Activated CD8-positive, alpha-beta memory T cell treated with anti-CD3 and anti-CD28 coated beads, Interleukin-2, amount 50 U/mL, for 24 hours (primary cell): ENCODE data around the gene UGT3A2.
"Not testable (repeated sequence)": the region's sequence is repeated elsewhere in the genome, so short reads cannot be mapped to it uniquely, and the experiment has no call there.

Source experiments
- DNase-seq: peaks from one replicate; pipeline ENCODE4 v3.0.0-alpha.2; 2020; ENCODE audit errors: extremely low read depth

Gene UGT3A2

GRCh38 chr5:36054647-36055046 is 12.0 kb downstream of the UGT3A2 start:
- DNase-seq: no peak

DNA sequence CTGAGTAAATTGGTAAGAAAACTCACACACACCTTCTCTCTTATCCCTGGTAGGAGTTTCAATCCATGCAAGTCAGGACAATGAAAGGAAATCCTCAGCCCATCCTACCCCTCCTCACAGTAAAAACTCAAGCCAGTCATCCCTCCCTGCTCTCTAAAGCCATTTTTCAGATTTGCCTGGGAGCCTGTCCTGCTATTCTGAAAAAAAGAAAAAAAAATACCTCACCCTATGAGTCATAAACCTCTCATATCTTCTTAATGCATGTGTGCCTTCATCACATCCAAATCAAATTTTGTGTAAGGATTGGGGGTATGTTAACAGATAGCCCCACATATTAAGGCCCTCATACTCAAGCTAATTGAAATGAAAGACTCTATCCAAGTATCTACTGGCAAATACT is 14.1 kb downstream of the UGT3A2 start:
- no peak for DNase-seq

DNA sequence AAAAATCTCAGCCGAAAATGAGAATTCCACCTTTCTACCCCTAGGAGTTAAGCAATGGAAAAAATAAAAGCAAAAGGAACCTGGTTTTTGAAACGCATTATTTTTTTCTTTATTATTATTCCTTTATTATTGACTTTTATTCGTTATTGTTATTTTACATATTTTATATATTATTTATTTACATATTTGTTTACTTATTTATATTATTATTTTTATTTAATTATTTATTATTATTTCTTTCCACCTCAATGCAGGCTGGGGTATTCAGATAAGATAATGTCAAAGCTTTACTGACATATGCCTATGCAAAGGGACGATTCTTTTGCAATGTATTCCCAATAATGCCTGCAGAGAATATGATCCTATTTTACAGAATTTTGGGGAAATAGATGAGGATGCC is 16.7 kb downstream of the UGT3A2 start:
- no peak for DNase-seq

DNA sequence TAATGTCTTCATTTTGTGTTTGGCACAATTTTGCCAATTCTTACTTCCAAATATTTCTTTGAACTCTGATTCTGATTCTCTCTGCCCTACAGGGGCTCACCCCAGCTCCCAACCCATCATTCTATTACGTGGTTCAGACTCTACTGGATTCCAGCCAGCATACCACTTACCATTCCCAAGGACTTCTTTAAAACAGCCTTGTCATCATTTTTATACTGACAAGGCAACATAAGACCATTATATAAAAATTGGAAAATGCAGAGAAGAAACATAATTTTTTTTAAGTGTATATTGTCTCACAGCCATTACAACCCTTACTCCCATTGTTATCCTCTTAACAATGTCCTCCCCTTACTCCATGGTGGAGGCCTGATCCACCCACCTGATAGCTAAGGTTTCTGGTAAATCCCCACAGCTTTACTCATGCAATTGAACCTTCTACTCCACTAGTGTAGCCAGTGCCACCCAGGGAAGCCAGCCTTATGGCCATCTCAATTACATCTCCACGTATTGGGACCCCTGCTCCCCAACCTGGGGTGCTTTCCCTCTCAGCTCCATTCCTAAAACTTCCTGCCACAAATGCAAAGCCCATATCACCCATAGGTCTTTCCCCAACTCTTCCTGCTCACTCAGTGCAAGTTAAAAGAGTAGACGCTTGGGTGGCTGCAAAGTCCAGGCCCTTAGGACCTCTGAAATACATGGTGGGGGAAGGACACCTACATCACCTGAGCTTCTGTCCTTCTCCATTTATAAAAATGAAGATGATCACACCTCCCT is 19.1 kb downstream of the UGT3A2 start:
- DNase-seq: no peak

GRCh38 chr5:36045895-36046294 is 20.8 kb downstream of the UGT3A2 start:
- no peak for DNase-seq

GRCh38 chr5:36041537-36041845 is 25.2 kb downstream of the UGT3A2 start:
- DNase-seq: no peak

DNA sequence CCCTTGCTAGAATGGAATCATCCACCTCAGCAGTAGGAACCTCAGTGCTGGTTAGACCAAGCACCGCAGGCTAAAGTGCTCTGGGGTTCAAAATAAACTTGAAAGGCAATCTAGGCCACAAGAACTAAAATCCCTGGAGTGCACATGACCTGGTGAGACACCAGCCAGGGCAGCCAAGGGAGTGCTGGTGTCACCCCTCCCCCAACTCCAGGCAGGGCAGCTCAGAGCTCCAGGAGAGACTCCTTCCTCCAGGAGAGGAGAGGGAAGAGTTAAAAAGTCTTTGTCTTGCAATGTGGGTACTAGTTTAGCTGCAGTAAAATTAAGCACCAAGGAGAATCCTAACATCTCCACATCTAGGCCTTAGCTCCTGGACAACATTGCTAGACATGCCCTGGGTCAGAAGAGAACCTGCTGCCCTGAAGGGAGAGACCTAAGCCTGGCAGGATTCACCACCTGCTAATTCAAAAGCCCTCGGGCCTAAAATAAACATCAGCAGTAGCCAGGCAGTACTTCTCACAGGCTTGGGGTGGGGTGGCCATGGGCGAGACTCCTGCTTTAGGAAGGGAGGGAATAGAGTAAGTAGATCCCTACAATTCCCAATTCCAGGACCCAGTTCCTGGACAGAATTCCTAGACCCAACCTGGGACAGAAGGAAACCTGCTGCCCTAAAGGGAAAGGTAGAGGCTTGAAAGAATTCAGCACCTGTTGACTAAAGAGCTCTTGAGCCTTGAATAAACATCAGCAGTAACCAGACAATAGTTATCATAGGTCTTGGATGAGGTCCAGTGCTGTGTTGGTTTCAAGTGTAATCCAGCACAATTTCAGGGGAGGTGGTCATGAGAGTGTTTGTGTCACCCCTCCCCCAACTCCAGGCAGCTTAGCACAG is 25.8 kb downstream of the UGT3A2 start:
- no peak for DNase-seq

DNA sequence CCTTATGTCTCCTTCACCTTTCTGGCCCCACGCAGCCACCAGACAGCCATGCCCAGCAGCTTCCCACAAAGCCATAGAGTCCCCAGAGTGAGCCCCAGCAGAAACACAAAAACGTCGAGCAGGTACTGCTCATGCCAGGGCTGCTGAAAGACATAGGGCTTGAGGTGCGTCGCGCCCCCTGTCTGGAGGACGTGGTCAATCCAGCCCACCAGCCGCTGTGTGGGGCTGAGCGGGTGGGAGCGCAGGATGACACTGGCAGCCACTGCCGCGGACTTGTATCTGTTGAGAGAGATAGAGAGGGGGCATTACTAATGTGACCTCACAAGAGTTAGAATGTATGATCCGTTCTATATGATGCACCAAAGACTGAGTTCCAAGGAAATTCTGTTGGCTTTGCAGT is 31.0 kb downstream of the UGT3A2 start:
- no peak for DNase-seq

DNA sequence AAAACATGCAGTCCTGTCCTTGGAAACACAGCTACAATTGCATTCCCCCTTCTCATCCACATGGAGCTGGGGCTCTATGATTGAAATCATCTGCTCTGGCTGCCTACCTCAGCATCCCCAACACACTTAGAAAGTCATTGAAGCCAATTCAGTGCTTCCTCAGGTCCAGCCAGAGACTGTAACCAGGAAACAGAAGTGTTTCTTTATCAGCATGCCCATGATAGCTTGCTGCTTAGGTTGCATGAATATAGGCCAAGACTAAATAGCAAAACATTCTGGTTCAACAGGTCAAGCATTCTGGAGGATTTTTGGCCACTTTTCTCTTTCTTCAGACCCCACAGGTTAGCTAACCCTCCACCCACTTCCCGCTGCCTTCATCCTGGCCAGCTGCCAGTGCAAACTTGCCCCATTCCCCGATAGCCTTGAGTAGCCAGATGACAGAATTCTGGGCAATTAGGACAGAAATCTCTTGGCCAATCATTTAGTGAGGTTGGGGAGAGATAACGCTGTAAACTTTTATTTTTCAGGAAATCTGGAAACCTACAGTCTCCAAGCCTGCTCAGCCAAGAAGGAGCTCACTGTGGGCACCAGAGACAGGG is 32.0 kb downstream of the UGT3A2 start:
- DNase-seq: not testable (repeated sequence)

GRCh38 chr5:36033486-36033885 is 33.2 kb downstream of the UGT3A2 start:
- no peak for DNase-seq

- DNase-seq: no peak
Measured at GRCh38 chr5:36033047-36033446, 33.6 kb downstream of the UGT3A2 start.

DNA sequence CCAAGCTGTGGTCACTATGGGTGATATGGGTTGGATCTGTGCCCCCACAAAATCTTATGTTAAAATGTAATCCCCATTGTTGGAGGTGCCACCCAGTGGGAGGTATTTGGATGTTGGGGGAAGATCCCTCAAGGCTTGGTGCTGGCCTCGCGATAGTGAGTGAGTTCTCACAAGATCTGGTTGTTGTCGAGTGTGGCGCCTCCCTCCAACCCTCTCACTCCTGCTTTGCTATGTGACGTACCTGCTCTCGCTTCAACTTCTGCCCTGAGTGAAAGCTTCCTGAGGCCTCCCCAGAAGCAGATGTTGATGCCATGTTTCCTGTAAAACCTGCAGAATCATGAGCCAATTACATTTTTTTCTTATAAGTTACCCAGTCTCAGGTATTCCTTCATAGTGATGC is 35.5 kb downstream of the UGT3A2 start:
- DNase-seq: no peak

GRCh38 chr5:36029914-36030313 is 36.8 kb downstream of the UGT3A2 start:
- no peak for DNase-seq

- no peak for DNase-seq
Measured at GRCh38 chr5:36028816-36029465, 37.7 kb downstream of the UGT3A2 start.

GRCh38 chr5:36027711-36028110 is 39.0 kb downstream of the UGT3A2 start:
- DNase-seq: no peak

DNA sequence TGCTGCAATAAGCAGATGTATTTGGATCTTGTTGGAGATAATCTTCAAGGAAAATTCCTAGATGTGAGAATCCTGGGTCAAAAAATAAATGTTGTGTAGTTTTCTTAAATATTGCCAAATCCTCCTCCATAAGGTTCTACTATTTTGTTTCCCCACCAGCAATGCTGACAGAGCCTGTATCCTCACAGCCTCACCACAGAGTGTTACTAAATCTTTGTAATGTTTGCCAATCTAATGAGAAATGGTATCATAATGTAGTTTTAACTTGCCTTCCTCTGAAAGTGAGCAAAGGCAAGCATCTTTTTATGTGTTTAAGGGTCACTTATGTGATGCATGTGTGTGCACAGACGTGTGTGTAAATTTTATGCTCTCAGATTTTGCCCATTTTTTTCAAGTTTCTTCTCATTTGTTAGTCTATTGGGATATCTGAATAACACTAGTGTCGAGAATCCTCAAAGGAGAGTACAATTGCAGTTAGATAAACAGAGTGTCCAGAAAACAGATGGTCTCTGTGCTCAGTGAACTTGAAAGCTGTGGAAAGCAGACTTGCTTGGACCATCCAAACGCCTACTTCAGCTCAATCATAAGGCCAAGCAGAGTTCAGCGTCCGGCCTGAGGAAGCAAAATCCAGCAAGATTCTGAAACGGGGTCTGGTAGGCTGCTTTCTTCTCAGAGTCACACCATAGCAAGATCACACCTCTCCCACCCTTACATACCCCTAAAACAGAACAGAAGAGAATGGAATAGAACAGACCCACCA is 39.8 kb downstream of the UGT3A2 start:
- DNase-seq: no peak

DNA sequence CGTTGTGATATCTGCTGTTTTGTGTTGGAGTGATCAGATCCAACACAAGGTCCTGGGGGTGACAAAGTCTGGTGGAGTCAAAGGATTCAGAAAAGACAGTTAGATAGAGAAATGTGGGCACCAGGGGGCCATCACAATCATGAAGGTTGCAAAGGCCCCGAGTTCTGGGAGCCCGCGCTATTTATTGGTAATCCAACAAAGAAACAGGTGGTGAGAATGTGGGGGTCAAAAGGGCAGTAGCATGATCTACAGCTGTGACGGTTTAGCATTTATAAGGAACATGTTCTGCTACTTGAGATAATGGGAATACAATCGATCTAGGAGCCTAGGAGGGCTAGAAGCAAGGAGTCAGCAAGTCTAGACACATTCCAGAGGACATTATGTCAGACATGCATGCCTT is 44.4 kb downstream of the UGT3A2 start:
- not testable (repeated sequence) for DNase-seq

DNA sequence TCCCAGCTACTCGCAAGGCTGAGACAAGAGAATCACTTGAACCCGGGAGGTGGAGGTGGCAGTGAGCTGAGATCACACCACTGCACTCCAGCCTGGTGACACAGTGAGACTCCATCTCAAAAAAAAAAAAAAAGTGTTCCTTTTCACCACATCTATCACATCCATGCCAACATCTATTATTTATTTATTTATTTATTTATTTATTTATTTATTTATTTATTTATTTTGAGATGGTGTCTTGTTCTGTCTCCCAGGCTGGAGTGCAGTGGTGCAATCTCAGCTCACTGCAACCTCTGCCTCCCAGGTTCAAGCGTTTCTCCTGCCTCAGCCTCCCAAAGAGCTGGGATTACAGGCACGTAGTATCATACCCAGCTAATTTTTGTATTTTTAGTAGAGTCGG is 47.1 kb downstream of the UGT3A2 start:
- DNase-seq: not testable (repeated sequence)

DNA sequence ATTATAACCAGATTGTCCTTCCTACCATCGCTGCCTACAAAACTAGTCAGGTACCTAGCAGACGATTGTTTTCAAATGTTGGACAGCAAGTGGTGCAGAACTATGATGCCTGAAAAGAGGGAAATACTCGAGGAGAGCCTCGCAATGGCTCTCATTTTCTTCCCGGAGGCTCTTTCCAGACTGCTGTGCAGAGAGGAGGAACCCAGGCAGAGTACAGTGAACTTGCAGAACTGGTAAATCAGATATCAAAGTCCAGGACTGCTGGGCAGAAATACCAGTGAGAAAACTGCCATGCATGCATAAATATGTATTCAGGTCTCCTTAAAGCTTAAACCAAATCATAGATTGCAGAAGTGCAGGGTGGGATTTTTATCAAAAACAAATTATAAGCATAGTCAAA is 49.1 kb downstream of the UGT3A2 start:
- DNase-seq: no peak

- no peak for DNase-seq
Measured at GRCh38 chr5:36017004-36017403, 49.7 kb downstream of the UGT3A2 start.

DNA sequence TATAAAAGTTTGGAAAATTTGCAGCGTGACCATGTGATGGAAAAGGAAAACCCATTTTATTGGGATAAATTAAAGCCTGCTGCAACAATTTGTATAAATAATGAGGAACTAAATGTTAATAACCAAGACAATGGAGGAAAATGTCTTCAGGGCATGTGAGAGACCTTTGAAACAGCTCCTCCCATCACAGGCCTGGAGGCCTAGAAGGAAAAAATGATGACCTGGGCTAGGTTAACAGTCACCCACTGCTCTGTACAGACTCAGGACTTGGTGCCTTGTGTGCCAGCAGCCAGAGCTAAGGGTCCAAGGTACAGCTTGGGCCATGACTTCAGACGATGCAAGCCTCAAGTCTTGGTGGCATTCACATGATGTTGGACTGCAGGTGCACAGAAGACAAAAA is 53.5 kb downstream of the UGT3A2 start:
- no peak for DNase-seq

DNA sequence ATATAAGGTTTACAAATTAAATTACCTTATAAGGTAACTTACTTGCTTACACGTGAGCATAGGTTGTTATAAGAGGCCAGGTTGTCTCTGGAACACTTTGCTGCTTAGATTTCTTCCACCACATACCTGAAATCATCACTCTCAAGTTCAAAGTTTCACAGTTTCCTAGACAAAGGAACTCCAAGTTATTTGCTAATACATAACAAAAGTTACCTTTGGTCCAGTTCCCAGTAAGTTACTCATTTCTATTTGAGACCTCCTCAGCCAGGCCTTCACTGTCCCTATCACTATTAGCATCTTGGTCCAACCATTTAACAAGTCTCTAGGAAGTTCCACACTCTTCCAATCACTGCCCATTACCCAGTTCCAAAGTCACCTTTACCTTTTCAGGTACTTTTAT is 57.0 kb downstream of the UGT3A2 start:
- DNase-seq: no peak
